GM18517 (cell line): Measurements from ENCODE around the gene TCF12.
"Not testable (repeated sequence)": the region's sequence is repeated elsewhere in the genome, so short reads cannot be mapped to it uniquely, and the experiment has no call there.

Experiments used
- ATAC-seq: cut with Tn5 transposase; IDR thresholded peaks from one replicate; pipeline ENCODE4 v1.9.1; 2021; ENCODE audit warnings: mild to moderate bottlenecking, moderate library complexity; ENCODE audit not compliant: unreplicated experiment

The TCF12 gene

DNA sequence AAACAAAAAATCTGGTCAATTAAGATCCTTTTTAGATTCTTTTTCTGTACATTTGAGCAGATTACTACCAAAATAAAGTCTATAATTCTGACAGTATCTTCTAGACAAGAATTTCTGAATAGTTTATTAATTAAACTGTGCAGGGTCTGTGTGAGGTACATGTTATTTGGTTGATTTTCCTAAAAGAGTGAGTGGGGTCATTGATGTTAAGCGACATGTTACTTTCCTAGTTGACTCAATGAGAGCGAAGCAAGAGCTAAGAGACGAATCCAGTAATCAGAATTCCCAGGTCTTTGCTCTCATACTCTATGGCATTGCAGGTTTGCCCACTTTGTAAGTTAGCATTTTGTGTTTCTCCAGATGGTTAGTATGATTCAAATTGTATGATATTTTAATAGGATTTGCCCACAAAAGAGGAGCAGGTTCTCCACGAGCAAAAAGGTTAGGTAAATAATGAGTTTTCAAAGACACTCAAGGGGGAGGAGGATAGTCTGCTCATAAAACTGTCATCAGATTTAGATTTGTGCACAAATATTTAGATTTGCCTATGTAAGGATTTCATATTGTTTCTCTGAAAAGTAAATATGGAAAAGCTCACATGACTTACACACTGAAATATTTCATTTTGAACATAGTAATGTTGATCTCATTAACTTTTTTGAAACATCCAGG lies 240.7 kb downstream of the TCF12 start:
- no peak for ATAC-seq

DNA sequence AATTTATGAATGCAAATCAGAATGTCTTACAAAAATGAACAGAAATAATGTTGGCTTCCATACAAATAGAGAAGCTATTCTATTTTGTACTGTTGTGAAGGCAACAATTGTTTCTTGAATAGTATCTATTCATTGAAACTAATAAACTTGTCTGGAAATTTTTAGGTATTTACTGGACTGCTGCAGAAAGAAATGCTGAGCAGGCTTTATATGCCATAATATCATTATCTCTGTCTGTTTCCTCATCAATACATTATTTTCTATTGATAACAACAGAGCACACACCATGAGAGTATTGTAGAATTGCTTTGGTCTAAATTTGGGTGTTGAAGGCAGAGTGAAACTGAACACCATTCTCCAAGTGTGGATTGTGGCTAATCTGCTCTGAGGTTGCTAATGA lies 241.3 kb downstream of the TCF12 start:
- no peak for ATAC-seq

DNA sequence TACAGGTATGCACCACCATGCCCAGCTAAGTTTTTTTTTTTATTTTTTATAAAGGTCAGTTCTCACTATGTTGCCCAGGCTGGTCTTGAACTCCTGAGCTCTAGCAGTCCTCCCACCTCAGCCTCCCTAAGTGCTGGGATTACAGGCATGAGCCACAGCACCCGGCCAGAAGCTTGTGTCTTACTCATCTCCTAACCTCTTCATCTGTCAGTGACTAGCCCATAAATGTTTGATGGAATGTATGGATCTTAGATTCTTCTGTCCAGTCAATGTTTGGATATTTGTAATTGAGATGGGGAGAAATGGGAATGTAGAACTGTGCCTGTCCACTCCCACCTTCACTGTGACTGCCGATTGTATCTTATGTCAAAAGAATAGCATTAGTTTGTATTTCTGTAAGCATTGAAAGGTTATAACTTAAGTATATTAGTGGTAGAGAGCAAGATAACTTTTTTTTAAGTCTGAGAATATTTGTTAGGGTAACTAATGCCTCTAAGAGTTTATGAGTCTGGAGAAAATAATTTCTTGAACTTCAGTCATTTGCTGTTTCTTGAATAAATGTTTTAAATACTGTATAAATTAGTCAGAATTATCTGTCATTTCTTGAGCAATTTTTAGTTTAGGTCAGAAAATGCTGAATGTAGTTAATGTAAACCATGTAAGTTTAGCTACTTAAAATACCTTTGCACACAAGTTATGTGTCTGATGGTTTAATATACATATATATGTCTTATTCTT lies 242.5 kb downstream of the TCF12 start:
- ATAC-seq: no peak

DNA sequence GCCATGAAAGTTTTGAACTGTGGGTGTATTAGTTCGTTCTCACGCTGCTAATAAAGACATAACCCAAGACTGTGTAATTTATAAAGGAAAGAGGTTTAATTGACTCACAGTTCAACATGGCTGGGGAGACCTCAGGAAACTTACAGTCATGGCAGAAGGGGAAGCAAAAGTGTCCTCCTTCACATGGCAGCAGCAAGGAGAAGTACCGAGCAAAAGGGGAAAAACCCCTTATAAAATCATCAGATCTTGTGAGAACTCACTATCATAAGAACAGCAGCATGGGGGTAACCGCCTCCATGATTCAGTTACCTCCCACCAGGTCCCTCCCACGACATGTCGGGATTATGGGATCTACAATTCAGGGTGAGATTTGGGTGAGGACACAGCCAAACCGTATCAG lies 245.8 kb downstream of the TCF12 start:
- not testable (repeated sequence) for ATAC-seq

DNA sequence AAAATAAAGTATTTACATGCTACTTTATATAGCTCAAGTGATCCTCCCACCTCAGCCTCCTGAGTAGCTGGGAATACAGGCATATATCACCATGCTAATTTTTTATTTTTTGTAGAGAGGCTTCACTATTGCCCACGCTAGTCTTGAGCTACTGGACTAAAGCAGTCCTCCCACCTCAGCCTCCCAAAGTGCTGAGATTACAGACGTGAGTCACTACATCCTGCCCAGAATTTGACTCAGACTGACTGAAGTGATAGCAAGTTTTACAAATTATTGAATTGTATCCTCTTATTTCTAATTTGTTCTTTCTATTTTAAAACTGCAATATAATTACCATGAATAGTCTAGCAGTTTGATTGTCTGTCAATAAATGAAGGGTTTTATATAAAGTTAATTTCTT lies 247.5 kb downstream of the TCF12 start:
- ATAC-seq: no peak

DNA sequence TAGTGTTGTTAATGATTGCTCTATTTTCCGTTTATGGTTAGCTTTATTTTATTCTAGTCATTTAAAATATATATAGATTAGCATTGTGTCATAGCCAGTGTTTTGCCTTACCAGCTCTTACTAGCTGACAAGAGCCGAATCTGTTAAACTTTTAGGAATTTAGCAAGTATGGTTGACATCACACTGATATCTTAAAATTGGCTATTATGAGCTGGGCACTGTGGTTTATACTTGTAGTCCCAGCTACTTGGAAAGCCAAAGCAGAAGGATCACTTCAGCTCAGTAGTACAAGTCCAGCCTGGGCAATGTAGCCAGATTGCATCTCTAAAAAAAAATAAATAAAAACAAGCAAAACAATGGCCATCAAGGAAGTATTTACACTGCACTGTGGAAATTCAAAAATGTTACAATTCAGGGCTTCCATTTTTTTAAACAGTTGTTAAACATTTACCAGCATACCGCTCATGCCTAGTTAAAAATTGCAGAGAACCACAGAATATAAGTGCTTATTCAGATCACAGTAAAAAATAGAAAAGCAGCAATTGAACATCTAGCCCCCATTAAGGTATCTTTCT lies 249.5 kb downstream of the TCF12 start:
- ATAC-seq: no peak

DNA sequence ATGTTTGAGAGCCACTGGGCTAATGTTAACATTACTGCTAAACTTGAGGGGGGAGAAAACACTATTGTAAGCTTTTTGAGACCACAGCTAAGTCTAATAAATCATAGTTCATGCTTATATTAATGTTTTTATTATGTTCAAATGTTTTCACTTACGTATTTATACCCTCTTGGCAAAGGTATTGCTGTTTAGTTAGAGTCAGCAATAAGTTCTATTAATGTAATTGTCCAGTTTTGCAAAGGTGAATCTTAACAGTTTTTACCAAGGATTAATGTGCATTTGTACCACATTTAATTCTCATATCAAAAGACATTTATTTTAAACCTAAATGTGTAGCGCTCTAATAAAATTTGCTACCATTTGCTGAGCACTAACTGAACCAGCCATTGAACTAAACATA lies 251.2 kb downstream of the TCF12 start:
- no peak for ATAC-seq

DNA sequence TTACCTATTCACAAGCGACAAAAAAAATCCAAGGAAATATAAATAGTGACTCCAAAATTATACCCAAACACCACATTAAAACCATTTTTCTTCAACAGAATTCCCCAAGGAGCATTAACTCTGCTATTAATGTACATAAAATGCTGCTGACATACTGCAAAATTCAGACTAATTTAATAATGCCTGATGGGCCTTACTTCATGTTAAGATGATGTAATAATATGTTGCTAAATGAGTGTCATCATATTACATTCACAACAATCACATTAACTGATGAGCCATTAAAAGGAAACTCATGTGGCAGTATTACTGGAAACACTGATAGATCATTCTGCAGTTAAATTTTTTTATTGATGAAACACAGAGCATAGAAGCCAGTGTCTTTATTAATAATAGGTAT lies 253.0 kb downstream of the TCF12 start:
- no peak for ATAC-seq

DNA sequence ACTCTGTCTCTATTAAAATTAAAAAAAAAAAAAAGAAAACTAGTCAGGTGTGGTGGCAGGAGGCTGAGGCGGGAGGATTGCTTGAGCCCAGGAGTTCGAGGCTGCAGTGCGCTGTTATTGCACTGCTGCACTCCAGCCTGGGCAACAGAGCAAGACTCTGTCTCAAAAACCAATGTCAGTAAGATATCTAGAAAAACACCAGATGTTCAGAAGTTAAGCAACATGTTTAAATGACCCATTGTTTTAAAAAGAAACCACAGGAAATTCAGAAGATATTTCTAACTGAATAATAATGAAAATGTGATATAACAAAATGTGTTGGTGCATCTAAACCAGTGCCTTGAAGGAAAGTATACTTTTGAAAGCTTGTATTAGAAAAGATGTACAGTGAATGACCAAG lies 254.5 kb downstream of the TCF12 start:
- ATAC-seq: no peak

DNA sequence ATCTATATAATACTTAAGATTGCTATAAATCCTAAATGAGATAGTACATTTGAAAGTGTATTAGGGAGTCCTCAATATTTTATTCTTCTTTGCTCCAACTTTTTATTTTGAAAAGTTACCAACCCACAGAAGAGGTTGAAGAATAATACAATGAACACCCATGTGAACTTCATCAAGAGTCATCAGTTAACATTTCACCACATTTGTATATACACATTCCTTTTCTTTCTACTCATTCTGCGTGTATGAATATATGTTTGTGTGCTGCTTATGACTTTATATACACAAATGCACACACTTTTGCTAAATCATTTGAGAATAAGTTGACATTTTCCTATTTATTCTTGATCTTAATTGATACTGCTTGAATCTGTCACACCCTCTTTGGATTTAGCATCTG lies 264.6 kb downstream of the TCF12 start:
- ATAC-seq: no peak

DNA sequence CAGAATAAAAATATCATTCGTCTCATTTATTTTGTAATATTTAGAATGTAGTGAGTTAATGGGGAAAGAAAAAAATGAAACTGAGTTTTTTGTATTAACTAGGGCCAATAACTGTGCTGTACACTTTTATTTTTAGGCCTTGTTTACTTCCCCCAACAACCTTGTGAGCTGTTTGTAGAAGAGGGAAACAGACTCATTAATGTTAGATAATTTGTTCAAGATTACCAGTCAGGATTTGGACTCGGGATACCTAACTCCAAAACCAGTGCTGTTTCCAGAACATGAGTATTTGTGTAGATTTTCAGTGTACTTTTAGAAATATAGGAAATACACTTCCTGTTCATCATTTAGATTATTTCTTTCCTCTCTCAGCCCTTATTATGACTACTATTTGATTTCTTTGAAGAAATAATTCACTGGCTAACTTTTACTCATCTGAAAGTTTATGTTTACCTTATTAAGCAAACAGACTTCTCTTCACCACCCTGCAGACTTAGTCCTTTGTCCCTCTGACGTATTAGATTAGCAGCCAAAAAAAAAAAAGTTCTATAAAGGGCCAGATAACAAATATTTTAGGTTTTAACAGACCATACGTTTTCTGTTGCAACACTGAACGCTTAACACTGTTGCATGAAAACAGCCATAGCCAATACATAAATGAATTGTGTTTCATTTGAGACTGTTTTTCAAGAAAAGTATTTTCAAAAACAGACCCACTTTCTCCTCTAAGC lies 265.3 kb downstream of the TCF12 start:
- no peak for ATAC-seq

DNA sequence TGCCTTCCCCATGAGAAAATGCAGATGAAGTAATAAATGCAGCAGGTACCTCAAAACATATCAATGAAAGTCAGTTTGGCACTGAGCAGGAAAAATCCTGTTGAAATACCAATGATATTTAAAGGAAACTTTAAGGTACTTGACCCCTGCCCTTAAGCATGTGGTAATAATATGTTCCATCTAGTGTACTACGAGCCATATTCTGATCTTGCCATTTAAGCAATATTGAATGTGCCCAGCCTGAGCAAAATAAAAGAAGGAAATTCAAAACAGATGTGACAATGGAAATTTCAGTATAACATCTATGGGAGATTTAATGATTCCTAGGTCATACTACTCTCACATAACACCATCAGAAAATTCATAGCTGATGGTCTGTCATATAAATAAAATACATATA lies 266.1 kb downstream of the TCF12 start:
- ATAC-seq: no peak

DNA sequence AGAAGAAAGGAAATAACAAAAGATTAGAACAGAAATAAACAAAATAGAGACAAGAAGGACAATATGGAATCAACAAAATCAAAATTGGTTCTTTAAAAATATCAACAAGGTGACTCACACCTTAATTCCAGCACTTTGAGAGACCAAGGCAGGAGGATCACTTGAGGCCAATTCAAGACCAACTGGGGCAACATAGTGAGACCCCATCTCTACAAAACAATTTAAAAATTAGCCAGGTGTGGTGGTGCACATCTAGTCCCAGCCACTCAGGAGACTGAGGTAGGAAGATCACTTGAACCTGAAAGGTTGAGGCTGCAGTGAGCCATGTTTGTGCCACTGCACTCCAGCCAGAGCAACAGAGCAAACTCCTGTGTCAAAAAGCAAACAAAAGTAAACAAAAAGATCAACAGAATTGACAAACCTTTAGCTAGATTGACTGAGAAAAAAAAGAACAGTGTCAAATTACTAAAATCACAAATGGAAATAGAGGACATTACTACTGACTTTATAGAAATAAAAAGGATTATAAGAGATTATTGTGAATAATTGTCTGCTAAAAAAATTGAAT lies 267.1 kb downstream of the TCF12 start:
- ATAC-seq: no peak

DNA sequence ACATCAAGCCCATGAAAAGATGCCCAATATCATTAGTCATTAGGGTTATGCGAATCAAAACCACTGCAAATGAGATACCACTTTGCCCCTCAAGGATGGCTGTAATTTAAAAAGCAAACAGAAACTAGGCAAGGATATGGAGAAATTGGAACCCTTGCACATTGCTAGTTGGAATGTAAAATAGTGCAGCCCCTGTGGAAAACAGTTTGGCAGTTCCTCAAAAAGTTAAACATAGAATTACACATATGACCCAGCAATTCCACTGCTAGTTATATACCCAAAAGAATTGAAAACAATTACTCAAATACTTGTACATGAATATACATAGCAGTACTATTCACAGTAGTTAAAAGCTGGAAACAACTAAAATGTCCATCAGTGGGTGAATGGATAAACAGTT lies 271.0 kb downstream of the TCF12 start:
- ATAC-seq: no peak

DNA sequence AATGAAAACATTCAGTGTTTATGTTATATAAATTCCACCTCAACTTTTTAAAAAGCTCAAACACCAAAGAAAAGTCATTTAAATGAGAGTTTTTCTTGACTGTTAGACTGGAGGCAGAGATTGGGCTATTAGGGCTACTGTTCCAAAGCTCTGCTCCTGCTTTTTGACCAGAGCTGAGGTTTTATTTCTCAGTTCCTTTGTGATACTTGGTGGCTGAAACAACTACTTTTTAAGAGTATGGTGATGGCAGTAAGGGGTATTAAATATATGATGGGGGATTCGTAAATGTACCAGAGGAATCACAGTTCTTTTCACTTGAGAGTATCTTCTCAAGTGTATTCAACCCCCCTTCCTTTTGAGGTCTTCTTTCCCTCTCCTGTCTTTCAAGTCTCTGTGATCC lies 271.8 kb downstream of the TCF12 start:
- no peak for ATAC-seq

DNA sequence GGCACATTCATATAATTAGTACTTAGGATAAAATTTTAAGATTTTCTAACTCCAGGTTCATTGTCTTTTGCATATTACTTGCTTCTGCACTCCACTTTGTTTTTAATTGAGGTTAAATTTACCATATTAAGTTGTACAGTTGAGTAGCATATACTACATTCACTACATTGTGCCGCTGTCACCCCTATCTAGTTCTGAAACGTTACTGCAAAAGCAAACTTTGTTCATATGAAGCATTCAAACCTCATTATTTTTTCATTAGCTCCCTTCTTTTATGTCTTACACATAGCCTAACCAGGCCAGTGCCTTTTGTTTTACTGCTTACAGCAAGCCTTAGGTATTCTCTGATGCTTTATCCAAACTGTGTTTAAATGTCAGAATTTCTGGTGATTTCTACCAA lies 274.7 kb downstream of the TCF12 start:
- no peak for ATAC-seq

DNA sequence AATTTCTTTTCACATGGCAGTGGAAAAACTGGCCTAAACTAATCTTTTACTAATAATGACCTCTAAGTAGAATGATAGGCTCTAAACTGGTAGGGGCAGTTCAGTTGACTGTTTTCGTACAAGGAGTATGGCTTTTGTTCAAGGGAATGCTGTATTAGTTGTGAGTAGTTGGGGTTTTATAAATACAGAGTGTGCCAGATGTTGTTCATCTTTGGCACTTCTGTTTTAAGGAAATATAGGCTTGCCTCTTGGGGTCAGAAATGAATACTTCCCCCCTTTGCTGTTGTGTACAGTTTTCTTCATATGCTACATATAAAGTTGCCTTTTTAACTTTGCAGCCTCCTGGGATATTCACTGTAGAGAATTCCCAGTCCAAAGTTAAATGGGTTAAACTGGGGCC lies 276.9 kb downstream of the TCF12 start:
- ATAC-seq: no peak

DNA sequence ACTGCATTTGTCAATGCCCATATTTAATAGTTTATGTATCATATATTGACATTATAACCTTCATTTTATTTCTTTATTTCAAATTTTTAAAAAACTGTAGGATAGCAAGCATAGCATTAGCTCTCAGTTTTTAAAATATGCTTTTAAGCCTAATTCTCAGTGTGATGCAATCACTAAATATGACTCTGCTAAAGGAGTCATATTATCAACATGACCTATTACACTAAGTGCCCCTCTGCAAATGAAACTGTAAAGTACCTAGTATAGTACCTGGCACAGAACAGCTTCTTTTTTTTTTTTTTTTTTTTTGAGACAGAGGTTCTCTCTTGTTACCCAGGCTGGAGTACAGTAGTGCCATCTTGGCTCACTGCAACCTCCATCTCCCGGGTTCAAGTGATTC lies 278.4 kb downstream of the TCF12 start:
- ATAC-seq: no peak

DNA sequence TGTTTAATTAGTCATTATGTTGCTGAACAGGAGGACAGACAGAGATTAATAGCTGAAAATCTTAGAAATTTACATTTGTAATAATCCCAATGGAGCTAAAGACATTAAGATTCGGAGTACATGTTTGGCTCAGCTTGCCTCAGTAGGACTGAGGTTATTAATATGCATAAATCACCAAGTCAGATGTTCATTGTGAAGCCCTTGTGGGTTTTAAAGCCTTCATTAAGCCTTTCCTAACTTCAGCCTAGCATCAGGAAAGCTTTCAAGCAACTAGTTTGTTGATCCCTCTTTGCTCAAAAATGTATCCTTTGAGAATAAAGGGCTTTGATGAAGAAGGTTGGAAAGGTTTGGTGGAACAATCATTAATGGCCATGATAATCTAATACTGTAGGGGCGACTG lies 279.7 kb downstream of the TCF12 start:
- ATAC-seq: no peak

DNA sequence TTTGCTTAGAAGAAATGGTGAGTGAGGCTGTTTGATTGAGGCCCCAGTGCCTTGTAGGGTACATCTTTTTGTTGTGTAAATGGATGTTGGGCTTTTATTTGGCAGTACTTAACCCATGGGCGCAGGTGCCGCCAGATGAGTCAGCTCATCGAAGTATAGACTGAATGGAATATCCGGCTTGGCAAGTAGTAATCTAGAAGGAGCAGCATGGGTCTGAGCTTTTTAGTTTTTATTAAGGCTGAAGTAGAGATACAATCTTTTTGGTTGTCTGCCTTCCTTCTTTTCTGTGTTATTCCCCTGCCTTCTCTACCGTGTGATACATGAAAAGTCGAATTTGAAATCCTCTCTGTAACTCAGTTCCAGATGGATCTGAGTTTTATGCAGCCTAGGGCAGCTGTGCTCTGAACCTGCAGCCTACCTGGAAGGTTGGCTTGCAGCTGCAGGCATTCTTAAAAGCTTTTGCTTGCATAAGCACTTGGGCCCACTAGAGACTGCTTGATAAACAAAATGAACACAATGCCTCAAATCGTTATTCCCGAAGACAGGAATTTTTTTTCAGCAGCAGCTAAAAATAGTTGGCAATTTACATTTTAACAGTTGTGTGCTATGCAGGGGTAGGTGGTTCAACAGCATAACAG lies 280.3 kb downstream of the TCF12 start:
- ATAC-seq: no peak

DNA sequence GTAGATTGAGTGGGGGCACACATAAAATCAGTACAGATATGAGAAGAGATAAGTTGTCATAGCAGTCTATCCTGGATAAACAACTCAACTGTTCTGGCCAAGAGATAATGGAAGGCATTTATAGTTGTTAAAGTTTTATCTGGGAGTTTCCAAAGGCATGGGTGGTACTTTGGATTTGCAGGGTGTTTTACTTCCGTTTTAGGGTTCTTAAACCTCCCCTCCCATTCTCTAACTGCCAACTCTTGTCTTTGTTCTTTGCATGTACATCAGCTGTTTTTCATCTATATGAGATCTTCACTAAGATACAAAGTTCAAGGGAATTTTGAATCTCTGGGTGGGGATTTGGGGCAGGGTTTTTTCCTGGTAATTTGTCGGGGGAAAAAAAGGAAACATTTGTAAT lies 283.1 kb downstream of the TCF12 start:
- no peak for ATAC-seq
